ENCODE measurements around the gene SUGCT.

DNA sequence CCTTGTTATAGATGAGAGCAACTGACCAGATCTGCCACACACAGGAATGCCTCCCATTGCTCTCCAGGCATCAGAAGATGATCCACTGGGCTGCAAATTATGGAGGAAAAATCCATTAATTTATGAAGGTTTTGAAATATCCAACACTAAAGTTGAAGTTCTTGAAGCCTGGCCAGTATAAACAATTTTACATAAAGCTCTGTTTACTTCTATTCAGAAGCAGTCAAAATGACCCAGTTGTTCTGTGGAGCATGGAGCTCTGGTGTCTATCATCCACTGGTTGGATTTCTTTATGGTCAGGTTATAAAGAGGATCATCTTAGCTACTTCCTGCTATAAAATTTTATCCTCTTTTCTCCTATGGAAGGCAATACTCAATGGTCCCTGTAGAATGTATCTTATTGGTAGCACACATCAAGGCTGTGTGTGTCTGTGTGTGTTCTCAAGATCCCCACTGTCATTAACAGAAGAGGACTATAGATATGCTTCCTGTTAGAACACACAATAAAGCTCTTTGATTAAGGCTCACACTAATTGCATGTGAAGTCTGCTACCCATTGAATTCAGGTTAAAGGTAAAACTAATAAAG lies 747.4 kb downstream of the SUGCT start:
- no peak for TF ChIP-seq CREB1 (CRISPR knock-in tag; IDR thresholded peaks at IDR 0.05)
- TF ChIP-seq ZBTB21 (CRISPR knock-in tag; IDR thresholded peaks at IDR 0.05; ENCODE audit: borderline replicate concordance), result no peak
- TF ChIP-seq, protein P1, sequence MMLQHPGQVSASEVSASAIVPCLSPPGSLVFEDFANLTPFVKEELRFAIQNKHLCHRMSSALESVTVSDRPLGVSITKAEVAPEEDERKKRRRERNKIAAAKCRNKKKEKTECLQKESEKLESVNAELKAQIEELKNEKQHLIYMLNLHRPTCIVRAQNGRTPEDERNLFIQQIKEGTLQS (CRISPR knock-in tag; conservative IDR thresholded peaks at IDR 0.05), result no peak
- TF ChIP-seq GTF2I (CRISPR knock-in tag; conservative IDR thresholded peaks at IDR 0.05), result no peak
- no peak for TF ChIP-seq SMAD4 (CRISPR knock-in tag; IDR thresholded peaks at IDR 0.05)
- TF ChIP-seq CTCF (IDR thresholded peaks at IDR 0.05), result no peak
- no peak for TF ChIP-seq AFF4 (CRISPR knock-in tag; IDR thresholded peaks at IDR 0.05; ENCODE audit: borderline replicate concordance)
- no peak for TF ChIP-seq KAT7 (CRISPR knock-in tag; IDR thresholded peaks at IDR 0.05; ENCODE audit: borderline replicate concordance)
- no peak for TF ChIP-seq AR (CRISPR knock-in tag; IDR thresholded peaks at IDR 0.05)
- TF ChIP-seq FOXJ3 (CRISPR knock-in tag; IDR thresholded peaks at IDR 0.05; ENCODE audit: borderline replicate concordance), result no peak
- no peak for TF ChIP-seq OVOL2 (CRISPR knock-in tag; IDR thresholded peaks at IDR 0.05; ENCODE audit: borderline replicate concordance)
